Sigmoid colon (tissue), 4 donors: Measurements from ENCODE around the gene RRP36.

Experiments used
- EP300 ChIP-seq, 4 donors: sonication (generic); formaldehyde crosslinking; IDR thresholded peaks; one replicate each; pipeline ENCODE4 v1.6.1; 2017; ENCODE audit warnings: antibody characterized with exemption in 4 of 4
- POLR2A ChIP-seq, 2 donors: fragments of 450-650 bp; IDR thresholded peaks; one replicate each; pipeline ENCODE4 v1.6.1; 2016; ENCODE audit warnings: antibody characterized with exemption in 2 of 2, mild to moderate bottlenecking in 2 of 2, moderate library complexity in 2 of 2
- POLR2AphosphoS5 ChIP-seq, 4 donors: sonication (generic); formaldehyde crosslinking; IDR thresholded peaks; one replicate each; pipeline ENCODE4 v1.6.1; 2017; ENCODE audit warnings: antibody characterized with exemption in 4 of 4
- TF ChIP-seq, protein P1 (sequence below), 4 experiments: fragments of 450-650 bp in 3 of 4; fragments of 200-600 bp in 1 of 4; IDR thresholded peaks; one replicate each; pipeline ENCODE4 v1.5.1; 2016 to 2019; ENCODE audit warnings: antibody characterized with exemption in 4 of 4, mild to moderate bottlenecking in 3 of 4, moderate library complexity in 2 of 4

DNA sequence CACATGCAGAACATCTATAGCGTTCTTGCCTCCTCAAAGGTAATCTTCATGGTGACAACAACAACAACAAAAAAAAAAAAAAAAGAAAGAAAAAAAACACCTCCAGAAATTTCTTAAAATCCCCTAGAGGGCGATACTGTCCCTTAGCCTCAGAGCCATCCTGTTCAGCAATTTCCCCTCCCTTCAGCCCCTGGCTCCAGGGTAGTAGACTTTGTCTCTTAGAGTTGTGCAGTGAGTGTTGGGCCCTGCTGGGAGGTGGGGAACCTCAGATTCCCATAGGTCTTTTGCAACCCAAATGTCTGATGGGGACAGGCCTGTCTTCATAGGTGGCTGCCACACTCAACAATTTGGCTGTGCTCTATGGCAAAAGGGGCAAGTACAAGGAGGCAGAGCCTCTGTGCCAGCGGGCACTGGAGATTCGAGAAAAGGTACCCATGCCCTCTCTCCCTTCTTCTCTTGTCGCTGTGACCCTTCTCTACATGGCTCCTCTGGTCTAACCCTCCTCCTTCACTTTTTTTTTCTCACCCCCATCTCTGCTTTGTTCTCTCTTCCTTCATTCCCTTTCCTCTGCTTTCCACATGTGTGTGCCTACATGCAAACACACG lies 48.7 kb downstream of the RRP36 start:
- TF ChIP-seq EP300 (IDR thresholded peaks at IDR 0.05) (no peak), POLR2A (IDR thresholded peaks at IDR 0.05) (no peak), POLR2AphosphoS5 (IDR thresholded peaks at IDR 0.05) (no peak)
- TF ChIP-seq, protein P1, sequence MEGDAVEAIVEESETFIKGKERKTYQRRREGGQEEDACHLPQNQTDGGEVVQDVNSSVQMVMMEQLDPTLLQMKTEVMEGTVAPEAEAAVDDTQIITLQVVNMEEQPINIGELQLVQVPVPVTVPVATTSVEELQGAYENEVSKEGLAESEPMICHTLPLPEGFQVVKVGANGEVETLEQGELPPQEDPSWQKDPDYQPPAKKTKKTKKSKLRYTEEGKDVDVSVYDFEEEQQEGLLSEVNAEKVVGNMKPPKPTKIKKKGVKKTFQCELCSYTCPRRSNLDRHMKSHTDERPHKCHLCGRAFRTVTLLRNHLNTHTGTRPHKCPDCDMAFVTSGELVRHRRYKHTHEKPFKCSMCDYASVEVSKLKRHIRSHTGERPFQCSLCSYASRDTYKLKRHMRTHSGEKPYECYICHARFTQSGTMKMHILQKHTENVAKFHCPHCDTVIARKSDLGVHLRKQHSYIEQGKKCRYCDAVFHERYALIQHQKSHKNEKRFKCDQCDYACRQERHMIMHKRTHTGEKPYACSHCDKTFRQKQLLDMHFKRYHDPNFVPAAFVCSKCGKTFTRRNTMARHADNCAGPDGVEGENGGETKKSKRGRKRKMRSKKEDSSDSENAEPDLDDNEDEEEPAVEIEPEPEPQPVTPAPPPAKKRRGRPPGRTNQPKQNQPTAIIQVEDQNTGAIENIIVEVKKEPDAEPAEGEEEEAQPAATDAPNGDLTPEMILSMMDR (IDR thresholded peaks at IDR 0.05) = peak in 1 of 4 experiments; percentile 14
